Left cardiac atrium (tissue), 4 donors: Measurements from ENCODE around the gene ANKRD28. TPM values are rescaled to one million over a fixed set of nuclear protein-coding genes. Genes with fewer than 3 reads are reported as not detected.
"Not testable (repeated sequence)": the region's sequence is repeated elsewhere in the genome, so short reads cannot be mapped to it uniquely, and the experiment has no call there.

Source experiments
- ATAC-seq, 2 donors: fragments of 200-7000 bp; cut with Tn5 transposase; one replicate each; pipeline ENCODE4 v1.9.1; 2020; ENCODE audit warnings: mild to moderate bottlenecking in 2 of 2, moderate library complexity in 2 of 2
- DNase-seq: peaks from one replicate; pipeline ENCODE4 v3.0.0-alpha.2; 2020
- intact Hi-C, 2 donors: fragments of 100-400 bp; cut with DNase I; formaldehyde crosslinking; loops; one replicate each; pipeline versions ENCODE4 v1.14.1 to v1.15.1; 2022 to 2023
- total RNA-seq, 2 donors: library from RNA; stranded (reverse); fragmentation: NEBNext Ultra II Directional; extraction: Animal tissue kit (Norgen Biotek cat#: 25700); gene quantifications; one replicate each; pipeline ENCODE4 v1.2.1, GENCODE V29; 2021
- donor health status: DM: no; HTN: yes; CAD: no.
- donor health status: DM: no; HTN: yes; CAD: no; lungs with severe emphysema.
- donor health status: DM: yes; HTN: yes; CAD: no.
- donor health status: Dilated cardiomyopathy.

ANKRD28 gene
- total RNA-seq, 2 donors from 2014 or later, result 11.1 to 13.0 TPM

DNA sequence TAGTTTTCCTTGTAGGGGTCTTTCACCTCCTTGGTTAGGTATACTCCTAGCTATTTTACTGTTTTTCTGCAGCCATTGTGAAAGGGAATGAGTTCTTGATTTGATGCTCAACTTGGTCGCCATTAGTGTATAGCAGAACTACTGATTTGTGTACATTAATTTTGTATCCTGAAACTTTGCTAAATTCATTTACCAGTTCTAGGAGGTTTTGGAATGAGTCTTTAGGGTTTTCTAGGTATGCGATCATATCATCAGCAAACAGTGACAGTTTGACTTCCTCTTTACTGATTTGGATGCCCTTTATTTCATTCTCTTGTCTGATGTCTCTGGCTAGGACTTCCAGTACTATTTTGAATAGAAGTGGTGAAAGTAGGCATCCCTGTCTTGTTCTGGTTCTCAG, 51.9 kb downstream of the ANKRD28 start:
- ATAC-seq, intact Hi-C loops: not testable (repeated sequence)

GRCh38 chr3:15744176-15744575, 53.6 kb downstream of the ANKRD28 start:
- no peak for ATAC-seq
- intact Hi-C loops, result no loop called here
- DNase-seq, result no peak

More for the DNA sequence above, 51.9 kb downstream of the ANKRD28 start:
- DNase-seq, result not testable (repeated sequence)

- intact Hi-C loops, result no loop called here
- ATAC-seq, result no peak
- no peak for DNase-seq
Observed at GRCh38 chr3:15743587-15744009, 54.2 kb downstream of the ANKRD28 start.

DNA sequence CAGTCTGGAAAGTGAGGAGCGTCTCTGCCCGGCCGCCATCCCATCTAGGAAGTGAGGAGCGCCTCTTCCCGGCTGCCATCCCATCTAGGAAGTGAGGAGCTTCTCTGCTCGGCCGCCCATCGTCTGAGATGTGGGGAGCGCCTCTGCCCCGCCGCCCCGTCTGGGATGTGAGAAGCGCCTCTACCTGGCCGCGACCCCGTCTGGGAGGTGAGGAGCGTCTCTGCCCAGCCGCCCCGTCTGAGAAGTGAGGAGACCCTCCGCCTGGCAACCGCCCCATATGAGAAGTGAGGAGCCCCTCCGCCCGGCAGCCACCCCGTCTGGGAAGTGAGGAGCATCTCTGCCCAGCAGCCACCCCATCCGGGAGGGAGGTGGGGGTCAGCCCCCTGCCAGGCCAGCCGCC, 55.5 kb downstream of the ANKRD28 start:
- ATAC-seq, intact Hi-C loops, DNase-seq: not testable (repeated sequence)

GRCh38 chr3:15738616-15739005, 59.2 kb downstream of the ANKRD28 start:
- DNase-seq, ATAC-seq, intact Hi-C loops: not testable (repeated sequence)

- ATAC-seq (no peak), DNase-seq (no peak)
- intact Hi-C loops, result no loop called here
Observed at GRCh38 chr3:15731024-15731423, 66.8 kb downstream of the ANKRD28 start.

GRCh38 chr3:15728766-15729165, 69.0 kb downstream of the ANKRD28 start:
- no peak for ATAC-seq
- intact Hi-C loops, result no loop called here
- DNase-seq, result no peak

GRCh38 chr3:15726881-15727280, 70.9 kb downstream of the ANKRD28 start:
- no peak for DNase-seq
- ATAC-seq, result no peak
- intact Hi-C loops, result no loop called here

DNA sequence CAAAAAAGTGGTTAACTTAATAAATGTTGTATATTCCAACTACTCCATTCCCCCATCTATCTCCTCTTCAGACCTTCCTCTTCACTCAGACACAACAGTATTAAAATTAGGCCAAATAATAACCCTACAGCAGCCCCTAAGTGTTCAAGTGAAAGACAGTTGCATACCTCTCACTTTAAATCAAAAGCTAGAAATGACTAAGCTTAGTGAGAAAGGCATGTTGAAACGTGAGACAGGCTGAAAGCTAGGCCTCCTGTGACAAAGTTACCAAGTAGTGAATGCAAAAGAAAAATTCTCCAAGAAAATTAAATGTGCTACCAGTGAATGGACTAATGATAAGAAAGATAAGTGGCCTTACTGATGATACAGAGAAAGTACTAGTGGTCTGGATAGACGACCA, 71.7 kb downstream of the ANKRD28 start:
- DNase-seq (no peak), ATAC-seq (no peak)
- intact Hi-C loops, result no loop called here

DNA sequence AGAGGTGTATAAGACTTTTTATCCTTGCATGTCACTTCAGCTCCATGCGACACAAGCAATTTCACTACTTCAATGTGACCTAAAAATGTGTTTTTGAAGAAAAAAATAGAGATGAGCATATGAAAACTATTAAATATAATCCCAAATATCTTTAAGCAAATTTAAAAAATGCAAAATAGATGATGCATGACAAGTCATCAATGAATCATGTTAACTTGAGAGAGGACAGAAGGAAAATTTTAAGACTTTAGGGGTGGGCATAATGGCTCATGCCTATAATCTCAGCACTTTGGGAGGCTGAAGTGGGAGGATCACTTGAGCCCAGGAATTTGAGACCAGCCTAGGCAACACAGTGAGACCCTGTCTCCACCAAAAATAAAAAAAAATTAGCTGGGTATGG, 73.3 kb downstream of the ANKRD28 start:
- ATAC-seq (no peak), DNase-seq (no peak)
- intact Hi-C loops, result no loop called here

DNA sequence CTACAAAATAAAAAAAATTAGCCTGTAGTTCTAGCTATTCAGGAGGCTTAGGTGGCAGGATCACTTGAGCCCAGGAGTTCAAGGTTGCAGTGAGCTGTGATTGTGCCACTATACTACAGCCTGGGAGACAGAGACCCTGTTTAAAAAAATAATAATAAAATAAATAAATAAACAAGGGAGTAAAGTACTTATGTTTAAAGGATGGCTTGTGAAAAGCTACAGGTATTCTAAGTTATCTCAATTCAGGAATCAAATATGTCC, 74.2 kb downstream of the ANKRD28 start:
- intact Hi-C loops, result no loop called here
- ATAC-seq (no peak), DNase-seq (no peak)

DNA sequence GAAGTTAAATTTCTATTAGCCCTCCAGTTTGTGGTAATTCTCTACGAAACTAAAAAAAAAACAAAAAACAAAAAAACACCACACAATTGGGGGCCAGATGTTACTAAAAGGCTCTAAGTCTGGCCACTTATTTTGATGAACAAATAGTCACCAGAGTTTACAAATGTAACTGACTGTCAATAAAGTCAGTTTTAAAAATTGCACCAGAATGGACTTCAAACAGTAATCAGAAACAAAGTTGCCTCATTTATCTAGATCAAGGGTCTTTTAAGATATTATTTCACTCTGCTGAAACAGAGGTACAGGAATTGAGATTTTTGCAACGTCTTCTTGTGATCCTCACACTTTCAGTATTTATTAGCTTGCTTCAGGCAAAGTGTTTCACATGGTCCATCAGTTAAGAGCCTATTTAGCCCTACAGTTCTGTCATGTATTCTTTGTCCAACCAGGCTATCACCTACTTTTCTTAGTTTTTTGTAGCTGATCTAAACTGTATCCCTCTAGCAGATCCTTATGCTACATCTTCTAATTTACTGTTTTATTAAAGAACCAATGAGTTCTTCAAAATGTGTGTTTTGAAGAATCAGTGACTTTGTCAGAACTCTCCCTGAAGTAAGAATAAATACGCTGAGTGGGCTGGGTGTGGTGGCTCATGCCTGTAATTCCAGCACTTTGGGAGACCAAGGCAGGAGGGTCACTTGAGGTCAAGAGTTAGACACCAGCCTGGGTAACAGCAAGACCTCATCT, 74.7 kb downstream of the ANKRD28 start:
- ATAC-seq, result no peak
- intact Hi-C loops, result no loop called here
- DNase-seq, result no peak

DNA sequence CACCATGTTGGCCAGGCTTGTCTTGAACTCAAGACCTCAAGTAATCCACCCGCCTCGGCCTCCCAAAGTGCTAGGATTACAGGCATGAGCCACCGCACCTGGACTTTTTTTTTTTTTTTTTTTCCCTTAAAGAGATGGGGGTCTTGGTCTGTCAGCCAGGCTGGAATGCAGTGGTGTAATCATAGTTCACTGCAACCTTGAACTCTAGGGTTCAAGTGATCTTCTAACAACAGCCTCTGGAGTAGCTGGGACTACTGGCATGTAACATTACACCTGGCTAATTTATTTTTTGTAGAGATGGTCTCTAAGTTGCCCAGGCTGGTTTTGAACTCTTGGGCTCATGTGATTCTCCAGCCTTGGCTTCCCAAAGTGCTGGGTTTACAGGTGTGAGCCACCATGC, 81.6 kb downstream of the ANKRD28 start:
- intact Hi-C loops, result no loop called here
- no peak for ATAC-seq
- no peak for DNase-seq

DNA sequence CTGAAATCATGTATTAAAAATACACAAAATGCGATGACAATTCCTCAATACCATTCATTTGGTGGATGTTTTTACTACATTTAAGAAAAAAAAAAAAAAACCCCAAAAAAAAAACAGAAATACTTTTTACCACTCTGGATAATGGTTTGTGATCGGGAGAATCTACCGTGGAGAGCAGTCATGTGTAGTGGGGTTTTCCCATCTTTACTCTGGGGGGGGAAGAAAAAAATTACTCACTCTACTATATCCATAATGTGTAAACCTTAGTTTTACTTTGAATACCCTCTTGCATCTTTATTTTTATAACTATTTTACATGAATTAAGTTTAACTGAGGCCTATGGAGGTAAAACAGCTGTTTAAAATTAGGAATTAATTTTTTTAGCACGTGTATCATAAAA, 83.3 kb downstream of the ANKRD28 start:
- ATAC-seq, result no peak
- no peak for DNase-seq
- intact Hi-C loops, result no loop called here

- DNase-seq, result no peak
- intact Hi-C loops, result no loop called here
- ATAC-seq, result no peak
Observed at GRCh38 chr3:15713364-15713763, 84.4 kb downstream of the ANKRD28 start.

GRCh38 chr3:15711281-15711680, 86.5 kb downstream of the ANKRD28 start:
- DNase-seq (no peak), ATAC-seq (no peak)
- intact Hi-C loops, result no loop called here

GRCh38 chr3:15708882-15709677, 88.7 kb downstream of the ANKRD28 start:
- ATAC-seq, result no peak
- no peak for DNase-seq
- intact Hi-C loops, result no loop called here

DNA sequence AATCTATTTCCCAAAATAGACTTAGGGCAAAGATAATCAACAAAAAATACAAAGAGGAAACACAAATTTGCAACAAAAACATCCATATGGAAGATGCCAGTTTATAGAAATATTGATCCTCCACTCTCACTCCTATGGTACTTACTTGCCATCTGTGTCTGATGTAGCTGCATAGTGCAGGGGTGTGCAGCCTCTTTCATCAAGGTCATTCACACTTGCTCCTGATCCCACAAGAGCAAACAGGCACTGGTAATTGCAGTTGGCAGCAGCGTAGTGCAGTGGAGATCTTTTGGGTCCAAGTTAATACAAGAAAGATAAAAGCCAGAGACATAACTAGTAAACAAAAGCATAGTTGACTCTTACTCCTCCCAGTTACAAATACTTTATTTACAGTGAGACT, 90.0 kb downstream of the ANKRD28 start:
- ATAC-seq (no peak), DNase-seq (no peak)
- intact Hi-C loops, result no loop called here

- intact Hi-C loops, result no loop called here
- ATAC-seq, result no peak
- no peak for DNase-seq
Observed at GRCh38 chr3:15703346-15703745, 94.4 kb downstream of the ANKRD28 start.

GRCh38 chr3:15694628-15695027, 103.2 kb downstream of the ANKRD28 start:
- no peak for ATAC-seq

GRCh38 chr3:15693355-15693754, 104.4 kb downstream of the ANKRD28 start:
- ATAC-seq, result no peak
- no peak for DNase-seq
- intact Hi-C loops, result no loop called here

More at GRCh38 chr3:15694628-15695027, 103.2 kb downstream of the ANKRD28 start:
- intact Hi-C loops, result no loop called here
- DNase-seq, result no peak
